CD4-positive, alpha-beta T cell (primary cell): ENCODE measurements around the gene PSMD2. TPM values are rescaled to one million over a fixed set of nuclear protein-coding genes. Genes with fewer than 3 reads are reported as not detected.

Experiments
- ATAC-seq: fragments of 200-7000 bp; cut with Tn5 transposase; one replicate; pipeline ENCODE4 v1.10.0; 2022; ENCODE audit warnings: mild to moderate bottlenecking; ENCODE audit not compliant: poor library complexity
- CTCF ChIA-PET: fragments of 350-600 bp; sonication (Branson Sonifier 250); formaldehyde crosslinking; loops from one replicate; lab custom pipeline; 2021; ENCODE audit warnings: antibody characterized with exemption, inconsistent platforms; lab: Charles Lee
- POLR2A ChIA-PET: fragments of 350-600 bp; sonication (Branson Sonifier 250); formaldehyde crosslinking; loops from one replicate; lab custom pipeline; 2021; ENCODE audit warnings: antibody characterized with exemption, inconsistent platforms; lab: Charles Lee
- DNase-seq, 14 experiments: peaks; one replicate each; pipeline ENCODE4 v3.0.0-alpha.2; 2013 to 2020; ENCODE audit warnings: mixed read lengths in 2 of 14
- H3K27ac ChIP-seq, 2 donors: one replicate each; pipeline versions ENCODE4 v1.5.1 to v1.7.0; 2013; ENCODE audit warnings: low read length in 2 of 2, low read depth in 1 of 2, mild to moderate bottlenecking in 1 of 2
- H3K27me3 ChIP-seq, 2 experiments: 1 replicate in 1 of 2; 2 replicates in 1 of 2; pipeline versions ENCODE4 v1.6.1 to v1.7.0; 2013; ENCODE audit warnings: low read length in 2 of 2, control low read depth in 1 of 2, mild to moderate bottlenecking in 1 of 2, moderate library complexity in 1 of 2; ENCODE audit not compliant: insufficient read depth in 2 of 2, control insufficient read depth in 1 of 2
- H3K36me3 ChIP-seq: one replicate; pipeline ENCODE4 v1.6.1; 2013; ENCODE audit warnings: low read length, control low read depth; ENCODE audit not compliant: insufficient read depth
- H3K4me1 ChIP-seq: one replicate; pipeline ENCODE4 v1.6.1; 2013; ENCODE audit warnings: low read length, control low read depth; ENCODE audit not compliant: insufficient read depth
- H3K4me3 ChIP-seq: one replicate; pipeline ENCODE4 v1.5.1; 2013; ENCODE audit warnings: mild to moderate bottlenecking, low read length, moderate library complexity
- H3K9me3 ChIP-seq, 2 experiments: 1 replicate in 1 of 2; 2 replicates in 1 of 2; pipeline versions ENCODE4 v1.6.1 to v1.7.0; 2013; ENCODE audit warnings: low read length in 2 of 2, mild to moderate bottlenecking in 2 of 2, control low read depth in 1 of 2, moderate library complexity in 1 of 2; ENCODE audit not compliant: control insufficient read depth in 1 of 2, insufficient read depth in 1 of 2
- H3K27ac Mint-ChIP-seq: one replicate; pipeline ENCODE4 v1.8.0; 2020; ENCODE audit warnings: mixed read lengths
- H3K27me3 Mint-ChIP-seq: one replicate; pipeline ENCODE4 v1.8.0; 2021; ENCODE audit warnings: mixed read lengths
- H3K36me3 Mint-ChIP-seq: one replicate; pipeline ENCODE4 v1.8.0; 2021; ENCODE audit warnings: low read depth, mixed read lengths
- H3K4me1 Mint-ChIP-seq: one replicate; pipeline ENCODE4 v1.8.0; 2021; ENCODE audit warnings: low read depth, mixed read lengths
- H3K4me3 Mint-ChIP-seq: one replicate; pipeline ENCODE4 v1.8.0; 2020; ENCODE audit warnings: mild to moderate bottlenecking, mixed read lengths
- H3K9me3 Mint-ChIP-seq: one replicate; pipeline ENCODE4 v1.8.0; 2020; ENCODE audit warnings: mixed read lengths
- intact Hi-C, 2 experiments: fragments of 100-400 bp; cut with DNase I in 1 of 2; cut with micrococcal nuclease in 1 of 2; formaldehyde crosslinking; loops; one replicate each; pipeline versions ENCODE4 v1.15.1 to v1.9.0; 2023 to 2025; cut with DNase I, micrococcal nuclease
- total RNA-seq, 174 experiments: library from RNA in 2 of 174; stranded (reverse) in 2 of 174; gene quantifications; one replicate each; pipeline ENCODE4 v1.2.3 and lab custom pipeline; 2021 to 2026
- TF ChIP-seq, protein P1 (sequence below): fragments of 200-600 bp; IDR thresholded peaks from one replicate; pipeline ENCODE4 v1.8.0; 2022; ENCODE audit warnings: antibody characterized with exemption, mild to moderate bottlenecking

The PSMD2 gene
- total RNA-seq, 2 experiments from 2014 or later = 159 TPM

- intact Hi-C loops = loop anchor here (1.0 to 5.0 kb wide), 4 partner anchors 23 to 355 kb away; partner anchors contain the start of gene PSMD2 (in 1 of the 2)
- H3K27me3 Mint-ChIP-seq = no peaks in the 10 kb centered on the region
- H3K9me3 Mint-ChIP-seq = no peaks in the 10 kb centered on the region
- POLR2A ChIA-PET = interaction anchor here (0.8 to 1.3 kb wide), 6 partner anchors 12 to 115 kb away, joined by 3 to 7 read pairs (median 4); partner anchors contain the start of genes EIF2B5 and VWA5B2
- DNase-seq (peak; percentile 77 to 92 (median 86)), ATAC-seq (peak; percentile 62)
- H3K9me3 ChIP-seq = no peaks in the 10 kb centered on the region
- H3K36me3 Mint-ChIP-seq = peaks cover 17% of the 10 kb centered on the region
- TF ChIP-seq, protein P1, sequence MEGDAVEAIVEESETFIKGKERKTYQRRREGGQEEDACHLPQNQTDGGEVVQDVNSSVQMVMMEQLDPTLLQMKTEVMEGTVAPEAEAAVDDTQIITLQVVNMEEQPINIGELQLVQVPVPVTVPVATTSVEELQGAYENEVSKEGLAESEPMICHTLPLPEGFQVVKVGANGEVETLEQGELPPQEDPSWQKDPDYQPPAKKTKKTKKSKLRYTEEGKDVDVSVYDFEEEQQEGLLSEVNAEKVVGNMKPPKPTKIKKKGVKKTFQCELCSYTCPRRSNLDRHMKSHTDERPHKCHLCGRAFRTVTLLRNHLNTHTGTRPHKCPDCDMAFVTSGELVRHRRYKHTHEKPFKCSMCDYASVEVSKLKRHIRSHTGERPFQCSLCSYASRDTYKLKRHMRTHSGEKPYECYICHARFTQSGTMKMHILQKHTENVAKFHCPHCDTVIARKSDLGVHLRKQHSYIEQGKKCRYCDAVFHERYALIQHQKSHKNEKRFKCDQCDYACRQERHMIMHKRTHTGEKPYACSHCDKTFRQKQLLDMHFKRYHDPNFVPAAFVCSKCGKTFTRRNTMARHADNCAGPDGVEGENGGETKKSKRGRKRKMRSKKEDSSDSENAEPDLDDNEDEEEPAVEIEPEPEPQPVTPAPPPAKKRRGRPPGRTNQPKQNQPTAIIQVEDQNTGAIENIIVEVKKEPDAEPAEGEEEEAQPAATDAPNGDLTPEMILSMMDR = peak; percentile 88
- peaks cover 3% of the 10 kb centered on the region for H3K36me3 ChIP-seq
- CTCF ChIA-PET = interaction anchor here (0.5 to 1.7 kb wide), 15 partner anchors 10 to 366 kb away, joined by 3 to 21 read pairs (median 4); partner anchors contain the start of genes ABCC5, ABCF3, CAMK2N2 and PARL
- no peaks in the 10 kb centered on the region for H3K27me3 ChIP-seq
- peak overlapping the region; percentile 86 for H3K4me3 ChIP-seq
- H3K4me1 ChIP-seq = peaks cover 28% of the 10 kb centered on the region
- peaks cover 21% of the 10 kb centered on the region for H3K4me1 Mint-ChIP-seq
- peak overlapping the region; percentile 61 to 79 for H3K27ac ChIP-seq
- peak overlapping the region; percentile 94 for H3K27ac Mint-ChIP-seq
- H3K4me3 Mint-ChIP-seq = peak overlapping the region; percentile 93
Measured at GRCh38 chr3:184250167-184250828, 48.7 kb upstream of the PSMD2 start.

- no peaks in the 10 kb centered on the region for H3K36me3 ChIP-seq
- H3K36me3 Mint-ChIP-seq = no peaks in the 10 kb centered on the region
- no peak overlapping the region for H3K4me3 Mint-ChIP-seq
- H3K4me1 ChIP-seq = peaks cover 8% of the 10 kb centered on the region
- peaks cover 0 to 4% of the 10 kb centered on the region in 2 experiments for H3K9me3 ChIP-seq
- intact Hi-C loops = no loop called here
- H3K27ac Mint-ChIP-seq = no peak overlapping the region
- H3K4me1 Mint-ChIP-seq = peaks cover 5% of the 10 kb centered on the region
- no peak overlapping the region for H3K27ac ChIP-seq
- H3K27me3 ChIP-seq = peaks cover 3 to 4% of the 10 kb centered on the region in 2 experiments
- no peak for ATAC-seq
- H3K9me3 Mint-ChIP-seq = no peaks in the 10 kb centered on the region
- peaks cover 16% of the 10 kb centered on the region for H3K27me3 Mint-ChIP-seq
- ChIA-PET CTCF (interaction anchor here (1.0 kb wide), 1 partner anchor 28 kb away, joined by 6 read pairs; no protein-coding TSS in a partner anchor), POLR2A (interaction anchor here (0.7 kb wide), 1 partner anchor 707 kb away, joined by 3 read pairs; no protein-coding TSS in a partner anchor)
- DNase-seq = no peak
- TF ChIP-seq, protein P1 = no peak
- no peak overlapping the region for H3K4me3 ChIP-seq
Measured at GRCh38 chr3:184255291-184256039, 43.6 kb upstream of the PSMD2 start.

DNA sequence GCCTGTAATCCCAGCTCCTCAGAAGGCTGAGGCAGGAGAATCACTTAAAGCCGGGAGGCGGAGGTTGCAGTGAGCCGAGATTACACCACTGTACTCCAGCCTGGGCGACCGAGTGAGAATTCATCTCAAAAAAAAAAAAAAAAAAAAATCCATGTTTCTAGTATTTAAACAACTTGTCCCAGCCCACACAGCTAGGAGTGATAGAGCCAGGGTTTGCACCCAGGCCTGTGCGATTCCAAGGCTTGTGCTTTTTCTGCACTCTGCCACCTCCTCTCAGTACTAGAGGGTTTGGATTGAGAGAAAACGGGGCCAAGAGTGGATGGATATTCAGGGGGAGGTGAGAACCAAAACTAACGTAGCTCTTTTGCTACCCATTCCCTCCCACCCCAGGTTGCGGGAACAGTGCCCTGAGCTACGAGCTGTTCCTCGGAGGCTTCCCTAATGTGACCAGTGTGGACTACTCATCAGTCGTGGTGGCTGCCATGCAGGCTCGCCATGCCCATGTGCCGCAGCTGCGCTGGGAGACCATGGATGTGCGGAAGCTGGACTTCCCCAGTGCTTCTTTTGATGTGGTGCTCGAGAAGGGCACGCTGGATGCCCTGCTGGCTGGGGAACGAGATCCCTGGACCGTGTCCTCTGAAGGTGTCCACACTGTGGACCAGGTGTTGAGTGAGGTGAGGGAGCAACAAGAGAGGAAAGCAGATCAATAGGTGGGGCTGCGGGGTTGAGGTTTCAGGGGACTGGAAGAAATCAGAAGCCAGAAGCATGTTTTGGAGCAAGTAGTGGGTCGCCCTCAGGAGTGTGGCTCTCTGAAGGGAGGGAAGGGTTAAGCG, 41.7 kb upstream of the PSMD2 start:
- Mint-ChIP-seq H3K4me3 (peak overlapping the region; percentile 2), H3K9me3 (no peaks in the 10 kb centered on the region), H3K4me1 (peaks cover 13% of the 10 kb centered on the region), H3K27me3 (peaks cover 26% of the 10 kb centered on the region), H3K27ac (no peak overlapping the region), H3K36me3 (no peaks in the 10 kb centered on the region)
- H3K27me3 ChIP-seq = peaks cover 10 to 13% of the 10 kb centered on the region in 2 experiments
- no peak overlapping the region for H3K4me3 ChIP-seq
- peaks cover 19% of the 10 kb centered on the region for H3K4me1 ChIP-seq
- ChIA-PET CTCF (interaction anchor here (1.0 kb wide), 2 partner anchors 30 to 362 kb away, joined by 3 read pairs; no protein-coding TSS in a partner anchor), POLR2A (no interaction called here)
- ATAC-seq (no peak), DNase-seq (no peak)
- intact Hi-C loops = no loop called here
- TF ChIP-seq, protein P1 = no peak
- H3K9me3 ChIP-seq = peaks cover 0 to 11% of the 10 kb centered on the region in 2 experiments
- H3K27ac ChIP-seq = no peak overlapping the region
- H3K36me3 ChIP-seq = no peaks in the 10 kb centered on the region
